Measurements from ENCODE around the gene TTI1.

TTI1 gene

DNA sequence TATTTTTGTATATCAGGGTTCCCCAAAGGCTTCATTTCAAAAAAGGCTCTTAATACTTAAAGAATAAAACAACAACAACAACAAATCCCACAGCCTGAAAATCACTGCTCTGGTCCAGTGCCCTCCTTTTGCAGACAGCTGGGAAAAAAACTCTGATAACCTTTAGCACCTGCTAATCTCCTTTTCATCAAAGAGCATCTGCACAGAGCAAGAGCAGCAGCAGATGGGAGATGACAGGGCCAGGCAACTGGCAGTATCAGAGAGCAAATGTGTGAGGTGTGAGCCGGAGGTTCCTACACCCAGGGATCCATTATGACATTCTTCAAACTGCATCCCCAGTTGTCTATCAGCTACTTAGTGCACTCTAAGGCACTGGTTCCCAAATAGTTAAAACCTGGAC, 25.7 kb downstream of the TTI1 start:
- peaks cover 15 to 95% of the 10 kb centered on the region in 2 donors for H3K36me3 ChIP-seq (replicated peaks in 1 of 2; ENCODE audit: control insufficient read depth in 2 of 2, insufficient read depth in 2 of 2, low read length in 2 of 2)
- no peak overlapping the region for H4K8ac ChIP-seq (ENCODE audit: low read depth, low read length)
- no peak overlapping the region for H2AK5ac ChIP-seq (ENCODE audit: low read depth, low read length)
- H2BK5ac ChIP-seq (ENCODE audit: low read length) = no peak overlapping the region
- no peaks in the 10 kb centered on the region for H3K27me3 ChIP-seq (ENCODE audit: control insufficient read depth in 3 of 3, insufficient read depth in 3 of 3, low read depth in 1 of 3, low read length in 3 of 3)
- H3K79me1 ChIP-seq (ENCODE audit: low read depth, low read length) = no peaks in the 10 kb centered on the region
- no peak overlapping the region for H2BK120ac ChIP-seq (ENCODE audit: low read depth, low read length)
- H3K9ac ChIP-seq (ENCODE audit: low read depth, low read length, poor library complexity) = no peak overlapping the region
- no peak overlapping the region for H3K14ac ChIP-seq (ENCODE audit: low read length)
- H3K18ac ChIP-seq (ENCODE audit: low read length) = no peak overlapping the region
- H3K4me1 ChIP-seq (ENCODE audit: control insufficient read depth in 2 of 2, insufficient read depth in 1 of 2, low read depth in 1 of 2, low read length in 2 of 2) = no peaks in the 10 kb centered on the region
- H2BK12ac ChIP-seq (ENCODE audit: low read length) = no peak overlapping the region
- no CpG with 5 or more reads among the region's 1 CpG for WGBS, 2 donors (ENCODE audit: extremely low coverage in 2 of 2, insufficient read length in 2 of 2, insufficient replicate concordance in 1 of 2)
- no peak overlapping the region for H3K4me2 ChIP-seq (ENCODE audit: insufficient read depth, low read length, poor library complexity, severe bottlenecking)
- no peak for DNase-seq (ENCODE audit: low spot score)
- no peak overlapping the region for H3K4me3 ChIP-seq (ENCODE audit: low read length in 2 of 2)
- H2BK15ac ChIP-seq (ENCODE audit: low read length) = no peak overlapping the region
- no peak overlapping the region for H4K91ac ChIP-seq (ENCODE audit: low read depth, low read length, poor library complexity)
- no peak overlapping the region for H3K27ac ChIP-seq (replicated peaks; ENCODE audit: low read length)
- H2AFZ ChIP-seq (ENCODE audit: low read length) = no peak overlapping the region
- H3K4ac ChIP-seq (ENCODE audit: low read length) = no peak overlapping the region
- H3K9me3 ChIP-seq (replicated peaks in 1 of 2; ENCODE audit: control insufficient read depth in 2 of 2, insufficient read depth in 1 of 2, low read depth in 1 of 2, low read length in 2 of 2) = no peaks in the 10 kb centered on the region
- no peak overlapping the region for H3K23ac ChIP-seq (ENCODE audit: low read depth, low read length, poor library complexity)

DNA sequence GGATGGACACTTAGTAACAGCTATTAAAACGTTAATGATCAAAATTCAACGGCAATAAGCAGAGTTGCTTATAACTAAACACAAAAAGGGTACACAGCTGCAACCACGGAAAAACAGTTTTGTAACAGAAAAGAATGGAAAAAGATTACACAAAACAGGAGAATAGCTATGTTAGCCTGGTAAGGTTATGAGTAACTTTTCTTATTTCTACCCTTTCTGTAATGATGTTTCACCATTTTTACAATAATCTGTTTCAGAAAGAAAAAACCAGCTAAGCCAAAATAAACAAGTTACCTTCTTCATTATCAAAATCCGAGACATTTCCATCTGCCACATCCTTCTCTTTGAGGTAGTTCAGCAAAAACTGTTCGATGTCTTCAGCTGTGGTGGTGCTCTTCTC, 27.4 kb downstream of the TTI1 start:
- no peak for DNase-seq (ENCODE audit: low spot score)
- Histone ChIP-seq H2AFZ (ENCODE audit: low read length) (no peak overlapping the region), H3K27ac (replicated peaks; ENCODE audit: low read length) (no peak overlapping the region), H2BK12ac (ENCODE audit: low read length) (no peak overlapping the region), H3K4ac (ENCODE audit: low read length) (no peak overlapping the region), H2AK5ac (ENCODE audit: low read depth, low read length) (no peak overlapping the region), H2BK120ac (ENCODE audit: low read depth, low read length) (no peak overlapping the region), H3K79me1 (ENCODE audit: low read depth, low read length) (no peaks in the 10 kb centered on the region), H3K18ac (ENCODE audit: low read length) (no peak overlapping the region), H2BK15ac (ENCODE audit: low read length) (no peak overlapping the region), H3K27me3 (ENCODE audit: control insufficient read depth in 3 of 3, insufficient read depth in 3 of 3, low read depth in 1 of 3, low read length in 3 of 3) (no peaks in the 10 kb centered on the region), H3K23ac (ENCODE audit: low read depth, low read length, poor library complexity) (no peak overlapping the region), H3K36me3 (replicated peaks in 1 of 2; ENCODE audit: control insufficient read depth in 2 of 2, insufficient read depth in 2 of 2, low read length in 2 of 2) (peaks cover 6 to 95% of the 10 kb centered on the region in 2 donors), H4K91ac (ENCODE audit: low read depth, low read length, poor library complexity) (no peak overlapping the region), H2BK5ac (ENCODE audit: low read length) (no peak overlapping the region), H3K14ac (ENCODE audit: low read length) (no peak overlapping the region), H3K4me1 (ENCODE audit: control insufficient read depth in 2 of 2, insufficient read depth in 1 of 2, low read depth in 1 of 2, low read length in 2 of 2) (no peaks in the 10 kb centered on the region), H3K9me3 (replicated peaks in 1 of 2; ENCODE audit: control insufficient read depth in 2 of 2, insufficient read depth in 1 of 2, low read depth in 1 of 2, low read length in 2 of 2) (no peaks in the 10 kb centered on the region), H3K4me2 (ENCODE audit: insufficient read depth, low read length, poor library complexity, severe bottlenecking) (no peak overlapping the region), H3K4me3 (ENCODE audit: low read length in 2 of 2) (no peak overlapping the region), H3K9ac (ENCODE audit: low read depth, low read length, poor library complexity) (no peak overlapping the region), H4K8ac (ENCODE audit: low read depth, low read length) (no peak overlapping the region)
- no CpG with 5 or more reads among the region's 5 CpGs for WGBS, 2 donors (ENCODE audit: extremely low coverage in 2 of 2, insufficient read length in 2 of 2, insufficient replicate concordance in 1 of 2)

DNA sequence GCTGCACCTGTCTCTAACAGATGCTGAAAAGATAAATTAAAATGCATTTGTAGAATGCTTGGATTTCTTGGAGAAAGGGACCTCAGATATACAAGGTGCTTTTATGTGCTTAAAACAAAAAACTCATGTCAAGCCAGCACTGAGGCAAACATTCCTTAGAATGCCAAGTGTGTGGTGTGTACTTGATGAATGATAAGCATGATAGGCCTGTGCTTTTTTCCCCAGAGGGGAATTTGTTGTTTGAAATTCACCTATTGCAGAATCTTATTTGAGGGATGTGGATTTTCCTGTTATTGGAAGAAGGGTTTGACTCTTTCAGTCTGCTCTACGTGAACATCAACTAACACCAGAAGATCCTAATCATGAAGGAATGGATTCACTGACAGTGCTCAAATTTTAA, 28.8 kb downstream of the TTI1 start:
- Histone ChIP-seq H2BK5ac (ENCODE audit: low read length) (no peak overlapping the region), H3K4me1 (ENCODE audit: control insufficient read depth in 2 of 2, insufficient read depth in 1 of 2, low read depth in 1 of 2, low read length in 2 of 2) (peaks cover 0 to 4% of the 10 kb centered on the region in 2 donors), H2AFZ (ENCODE audit: low read length) (no peak overlapping the region), H3K4me2 (ENCODE audit: insufficient read depth, low read length, poor library complexity, severe bottlenecking) (no peak overlapping the region), H3K27me3 (ENCODE audit: control insufficient read depth in 3 of 3, insufficient read depth in 3 of 3, low read depth in 1 of 3, low read length in 3 of 3) (no peaks in the 10 kb centered on the region), H3K9ac (ENCODE audit: low read depth, low read length, poor library complexity) (no peak overlapping the region), H3K4me3 (ENCODE audit: low read length in 2 of 2) (no peak overlapping the region), H3K4ac (ENCODE audit: low read length) (no peak overlapping the region), H3K23ac (ENCODE audit: low read depth, low read length, poor library complexity) (no peak overlapping the region), H3K18ac (ENCODE audit: low read length) (no peak overlapping the region), H2BK120ac (ENCODE audit: low read depth, low read length) (no peak overlapping the region), H3K9me3 (replicated peaks in 1 of 2; ENCODE audit: control insufficient read depth in 2 of 2, insufficient read depth in 1 of 2, low read depth in 1 of 2, low read length in 2 of 2) (no peaks in the 10 kb centered on the region), H2BK15ac (ENCODE audit: low read length) (no peak overlapping the region), H4K91ac (ENCODE audit: low read depth, low read length, poor library complexity) (no peak overlapping the region), H3K14ac (ENCODE audit: low read length) (no peak overlapping the region), H2BK12ac (ENCODE audit: low read length) (no peak overlapping the region), H3K36me3 (replicated peaks in 1 of 2; ENCODE audit: control insufficient read depth in 2 of 2, insufficient read depth in 2 of 2, low read length in 2 of 2) (peaks cover 6 to 98% of the 10 kb centered on the region in 2 donors), H4K8ac (ENCODE audit: low read depth, low read length) (no peak overlapping the region), H2AK5ac (ENCODE audit: low read depth, low read length) (no peak overlapping the region), H3K79me1 (ENCODE audit: low read depth, low read length) (no peaks in the 10 kb centered on the region), H3K27ac (replicated peaks; ENCODE audit: low read length) (no peak overlapping the region)
- no CpG with 5 or more reads among the region's 1 CpG for WGBS, 2 donors (ENCODE audit: extremely low coverage in 2 of 2, insufficient read length in 2 of 2, insufficient replicate concordance in 1 of 2)
- no peak for DNase-seq (ENCODE audit: low spot score)

DNA sequence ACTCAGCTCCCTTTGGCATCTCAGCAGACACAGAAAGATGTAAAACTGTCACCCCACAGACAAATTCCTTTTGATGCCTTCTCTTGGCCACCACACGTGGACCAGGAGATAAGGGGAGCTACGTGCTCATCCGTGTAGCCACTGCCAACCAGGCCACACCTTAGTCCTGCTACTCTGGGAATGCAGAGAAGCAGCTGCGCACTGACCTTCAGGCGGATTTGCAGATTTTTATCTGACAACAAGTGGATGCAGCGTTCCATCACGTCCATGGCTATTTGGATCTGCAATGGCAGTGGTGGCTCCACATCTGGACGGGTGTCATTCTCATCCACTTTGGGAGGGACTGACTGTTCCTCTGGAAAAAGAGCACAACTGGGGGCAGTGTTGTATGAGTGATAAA, 30.8 kb downstream of the TTI1 start:
- no peak overlapping the region for H3K27ac ChIP-seq (replicated peaks; ENCODE audit: low read length)

More for the DNA sequence above, 30.8 kb downstream of the TTI1 start:
- no peak for DNase-seq (ENCODE audit: low spot score)
- no peak overlapping the region for H2BK120ac ChIP-seq (ENCODE audit: low read depth, low read length)
- H2AK5ac ChIP-seq (ENCODE audit: low read depth, low read length) = no peak overlapping the region
- H3K36me3 ChIP-seq (replicated peaks in 1 of 2; ENCODE audit: control insufficient read depth in 2 of 2, insufficient read depth in 2 of 2, low read length in 2 of 2) = peaks cover 20 to 98% of the 10 kb centered on the region in 2 donors
- no peak overlapping the region for H3K9ac ChIP-seq (ENCODE audit: low read depth, low read length, poor library complexity)
- H3K4me2 ChIP-seq (ENCODE audit: insufficient read depth, low read length, poor library complexity, severe bottlenecking) = no peak overlapping the region
- no peak overlapping the region for H4K91ac ChIP-seq (ENCODE audit: low read depth, low read length, poor library complexity)
- no peak overlapping the region for H3K14ac ChIP-seq (ENCODE audit: low read length)
- H3K18ac ChIP-seq (ENCODE audit: low read length) = no peak overlapping the region
- no peaks in the 10 kb centered on the region for H3K27me3 ChIP-seq (ENCODE audit: control insufficient read depth in 3 of 3, insufficient read depth in 3 of 3, low read depth in 1 of 3, low read length in 3 of 3)
- H3K9me3 ChIP-seq (replicated peaks in 1 of 2; ENCODE audit: control insufficient read depth in 2 of 2, insufficient read depth in 1 of 2, low read depth in 1 of 2, low read length in 2 of 2) = no peaks in the 10 kb centered on the region
- H3K4me1 ChIP-seq (ENCODE audit: control insufficient read depth in 2 of 2, insufficient read depth in 1 of 2, low read depth in 1 of 2, low read length in 2 of 2) = peaks cover 0 to 4% of the 10 kb centered on the region in 2 donors
- no CpG with 5 or more reads among the region's 8 CpGs for WGBS, 2 donors (ENCODE audit: extremely low coverage in 2 of 2, insufficient read length in 2 of 2, insufficient replicate concordance in 1 of 2)
- H3K23ac ChIP-seq (ENCODE audit: low read depth, low read length, poor library complexity) = no peak overlapping the region
- H4K8ac ChIP-seq (ENCODE audit: low read depth, low read length) = no peak overlapping the region
- no peak overlapping the region for H3K4me3 ChIP-seq (ENCODE audit: low read length in 2 of 2)
- no peak overlapping the region for H2AFZ ChIP-seq (ENCODE audit: low read length)
- H2BK5ac ChIP-seq (ENCODE audit: low read length) = no peak overlapping the region
- H2BK12ac ChIP-seq (ENCODE audit: low read length) = no peak overlapping the region
- no peaks in the 10 kb centered on the region for H3K79me1 ChIP-seq (ENCODE audit: low read depth, low read length)
- H3K4ac ChIP-seq (ENCODE audit: low read length) = no peak overlapping the region
- no peak overlapping the region for H2BK15ac ChIP-seq (ENCODE audit: low read length)

Data from neuronal stem cell (in vitro differentiated cells).